ENCODE results near the gene RUNDC1.
"Not testable (repeated sequence)": the region's sequence is repeated elsewhere in the genome, so short reads cannot be mapped to it uniquely, and the experiment has no call there.

RUNDC1 gene

DNA sequence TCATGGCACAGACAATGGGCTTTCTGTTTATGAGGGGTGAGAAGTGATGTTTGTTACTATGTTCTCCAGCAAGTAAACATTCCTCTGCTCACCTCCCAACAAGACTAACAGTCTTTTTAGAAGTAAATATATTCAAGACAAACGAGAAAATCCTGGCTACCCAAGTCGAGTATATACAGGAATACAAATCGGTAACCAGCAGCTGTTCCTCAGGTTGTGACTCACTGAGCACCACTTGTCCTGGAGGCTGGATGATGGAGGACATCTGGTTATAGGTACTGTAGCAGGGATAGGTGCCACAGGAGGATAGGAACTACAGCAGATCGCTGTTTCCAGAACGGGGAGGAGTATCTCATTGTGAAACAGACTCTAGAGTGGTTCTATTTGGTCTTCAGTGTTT, 12.5 kb downstream of the RUNDC1 start:
- DNase-seq, result no peak

DNA sequence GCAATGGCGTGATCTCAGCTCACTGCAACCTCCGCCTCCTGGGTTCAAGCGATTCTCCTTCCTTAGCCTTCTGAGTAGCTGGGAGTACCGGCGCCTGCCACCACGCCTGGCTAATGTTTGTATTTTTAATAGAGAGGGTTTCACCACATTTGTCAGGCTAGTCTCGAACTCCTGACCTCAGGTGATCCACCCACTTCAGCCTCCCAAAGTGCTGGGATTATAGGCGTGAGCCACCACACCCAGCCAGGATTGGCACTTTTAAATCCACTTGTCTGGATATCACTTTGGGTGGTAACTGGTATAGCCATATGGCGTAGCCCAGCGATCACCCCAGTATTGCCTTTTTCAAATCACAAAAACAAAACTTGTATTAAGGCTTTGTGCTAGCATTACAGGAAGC, 13.5 kb downstream of the RUNDC1 start:
- not testable (repeated sequence) for DNase-seq

DNA sequence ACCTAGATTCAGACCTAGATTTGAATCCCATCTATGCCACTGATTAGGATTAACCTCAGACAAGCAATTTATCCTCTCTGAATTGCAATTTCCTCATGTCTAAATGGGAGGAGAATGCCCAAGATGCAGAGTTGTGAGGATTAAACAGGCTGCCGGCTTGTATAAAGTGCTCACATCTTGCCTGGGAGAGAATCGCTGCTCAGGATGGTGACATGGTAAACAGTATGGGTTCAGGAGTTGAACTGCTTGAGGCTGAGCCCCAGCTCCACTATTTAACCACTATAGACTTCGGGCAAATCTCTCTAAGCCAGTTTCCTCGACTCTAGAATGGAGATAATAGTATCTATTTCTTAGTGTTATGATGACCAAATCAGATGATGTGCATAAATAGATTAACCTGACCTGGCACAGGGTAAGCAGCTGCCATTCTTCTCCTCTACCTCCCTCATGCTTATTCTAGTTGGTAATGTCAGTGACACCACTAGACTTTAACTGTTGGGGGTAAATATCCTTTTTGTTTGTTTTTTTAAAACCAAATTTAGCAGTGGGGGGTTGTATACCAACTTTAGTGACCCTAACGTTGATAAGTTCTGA, 17.1 kb downstream of the RUNDC1 start:
- DNase-seq, result no peak

DNA sequence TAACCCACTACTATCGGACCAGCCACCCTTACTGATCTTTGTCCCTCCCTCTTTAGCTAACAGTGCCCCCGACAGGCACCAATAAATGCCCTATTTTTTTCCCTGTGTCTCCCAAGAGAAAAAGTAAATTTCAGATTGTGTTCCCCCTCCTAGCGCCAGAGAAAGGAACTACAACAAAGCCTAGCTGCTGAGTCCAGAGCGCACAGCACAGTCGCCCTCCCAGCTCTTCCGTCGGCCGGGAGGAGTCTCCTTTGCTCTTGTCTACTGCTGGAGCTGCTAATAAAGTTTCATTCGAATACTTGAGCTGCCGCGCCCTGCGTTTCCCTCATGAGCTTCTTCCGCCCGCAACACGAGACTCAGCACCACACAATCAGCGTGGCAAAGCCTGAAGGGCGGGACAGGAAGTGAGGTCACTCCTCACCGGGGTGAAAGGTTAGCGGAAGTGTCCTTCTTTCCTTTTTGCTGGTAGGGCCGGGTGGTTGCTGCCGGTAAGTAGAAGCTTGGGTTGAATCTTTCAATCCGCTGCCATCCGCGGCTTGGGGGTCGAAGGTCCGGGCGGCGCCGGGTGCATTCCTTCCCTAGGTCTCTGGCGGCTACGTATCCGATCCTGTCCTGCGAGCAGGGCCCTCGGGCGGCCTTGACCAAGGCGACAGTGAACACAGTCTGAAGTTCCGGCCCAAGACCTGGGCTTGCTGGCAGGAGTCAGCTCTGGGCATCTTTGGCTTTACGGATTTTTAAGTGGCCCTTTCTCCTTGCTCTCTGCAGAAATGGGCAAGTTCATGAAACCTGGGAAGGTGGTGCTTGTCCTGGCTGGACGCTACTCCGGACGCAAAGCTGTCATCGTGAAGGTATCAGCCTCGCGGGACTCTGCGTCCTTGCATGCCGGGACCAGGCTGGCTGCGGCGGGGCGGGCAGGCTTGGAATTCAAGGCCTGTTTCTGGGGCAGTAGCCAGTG, 17.9 kb downstream of the RUNDC1 start, which contains the start of gene RPL27:
Gene RPL27, plus strand, starts transcription at position 436 of the 955 bp plus-strand sequence. Its CDS starts 332 bp downstream, at position 768.
- peak; percentile 99 for DNase-seq

DNA sequence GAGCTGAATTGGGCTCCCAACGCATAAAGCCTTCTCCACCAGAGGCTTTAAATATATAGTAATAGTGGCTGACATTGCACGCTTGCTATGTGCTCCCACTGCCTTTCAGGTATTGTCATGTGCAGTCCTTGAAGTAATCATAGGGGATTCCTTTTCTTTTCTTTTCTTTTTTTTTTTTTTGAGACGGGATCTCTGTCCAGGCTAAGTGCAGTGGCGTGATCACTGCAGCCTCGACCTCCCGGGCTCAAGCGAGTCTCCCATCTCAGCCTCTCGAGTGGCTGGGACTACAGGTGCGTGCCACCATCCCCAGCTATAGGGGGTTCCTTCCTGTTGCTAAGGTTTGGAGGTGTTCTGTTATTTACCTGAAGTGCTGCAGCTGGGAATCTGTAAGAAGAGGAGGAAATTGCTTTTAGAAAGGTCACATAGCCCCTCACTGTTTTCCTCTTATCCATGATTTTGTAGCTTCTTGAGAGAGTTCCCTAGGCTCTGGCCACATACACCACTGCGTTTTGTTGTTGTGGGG, 18.7 kb downstream of the RUNDC1 start:
- no peak for DNase-seq

DNA sequence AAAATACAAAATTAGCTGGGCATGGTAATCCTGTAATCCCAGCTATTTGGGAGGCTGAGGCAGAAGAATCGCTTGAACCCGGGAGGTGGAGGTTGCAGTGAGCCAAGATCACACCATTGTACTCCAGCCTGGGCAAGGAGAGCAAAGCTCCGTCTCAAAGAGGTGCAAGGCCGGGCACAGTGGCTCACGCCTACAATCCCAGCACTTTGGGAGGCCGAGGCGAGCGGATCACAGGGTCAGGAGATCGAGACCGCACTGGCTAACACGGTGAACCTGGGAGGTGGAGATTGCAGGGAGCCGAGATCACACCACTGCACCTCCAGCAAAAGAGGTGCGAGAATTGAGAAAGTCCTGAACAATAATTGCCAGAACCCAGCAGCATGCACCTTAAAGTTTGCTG, 20.5 kb downstream of the RUNDC1 start:
- DNase-seq, result not testable (repeated sequence)

DNA sequence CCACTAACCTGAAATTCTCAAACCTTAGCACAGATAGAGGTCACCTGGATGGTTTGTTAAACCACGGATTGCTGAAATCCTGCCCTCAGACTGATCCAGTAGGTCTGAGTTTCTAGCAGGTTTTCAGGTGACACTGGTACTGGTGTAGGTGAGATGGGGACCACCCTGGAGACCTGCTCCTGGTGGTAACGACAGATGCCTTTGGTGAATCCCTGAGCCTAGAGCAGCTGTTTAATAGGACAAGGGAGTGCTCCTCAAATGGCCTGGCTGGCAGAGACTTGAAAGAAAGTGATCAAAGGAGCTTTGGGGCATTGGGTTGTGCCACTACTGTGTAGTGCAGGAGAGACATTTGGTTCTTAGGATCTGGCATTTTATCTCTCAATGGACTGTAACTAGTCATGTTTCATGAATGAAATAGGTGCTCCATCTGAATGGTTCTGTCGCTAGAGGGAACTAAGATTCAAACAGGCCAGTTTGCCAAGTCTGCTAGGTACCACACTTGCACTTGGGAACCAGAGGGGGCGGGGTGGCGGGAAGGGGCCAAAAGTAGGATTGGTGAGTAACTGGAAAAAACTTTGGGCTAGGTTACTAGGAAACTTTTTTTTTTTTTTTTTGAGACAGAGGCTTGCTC, 23.3 kb downstream of the RUNDC1 start:
- no peak for DNase-seq

DNA sequence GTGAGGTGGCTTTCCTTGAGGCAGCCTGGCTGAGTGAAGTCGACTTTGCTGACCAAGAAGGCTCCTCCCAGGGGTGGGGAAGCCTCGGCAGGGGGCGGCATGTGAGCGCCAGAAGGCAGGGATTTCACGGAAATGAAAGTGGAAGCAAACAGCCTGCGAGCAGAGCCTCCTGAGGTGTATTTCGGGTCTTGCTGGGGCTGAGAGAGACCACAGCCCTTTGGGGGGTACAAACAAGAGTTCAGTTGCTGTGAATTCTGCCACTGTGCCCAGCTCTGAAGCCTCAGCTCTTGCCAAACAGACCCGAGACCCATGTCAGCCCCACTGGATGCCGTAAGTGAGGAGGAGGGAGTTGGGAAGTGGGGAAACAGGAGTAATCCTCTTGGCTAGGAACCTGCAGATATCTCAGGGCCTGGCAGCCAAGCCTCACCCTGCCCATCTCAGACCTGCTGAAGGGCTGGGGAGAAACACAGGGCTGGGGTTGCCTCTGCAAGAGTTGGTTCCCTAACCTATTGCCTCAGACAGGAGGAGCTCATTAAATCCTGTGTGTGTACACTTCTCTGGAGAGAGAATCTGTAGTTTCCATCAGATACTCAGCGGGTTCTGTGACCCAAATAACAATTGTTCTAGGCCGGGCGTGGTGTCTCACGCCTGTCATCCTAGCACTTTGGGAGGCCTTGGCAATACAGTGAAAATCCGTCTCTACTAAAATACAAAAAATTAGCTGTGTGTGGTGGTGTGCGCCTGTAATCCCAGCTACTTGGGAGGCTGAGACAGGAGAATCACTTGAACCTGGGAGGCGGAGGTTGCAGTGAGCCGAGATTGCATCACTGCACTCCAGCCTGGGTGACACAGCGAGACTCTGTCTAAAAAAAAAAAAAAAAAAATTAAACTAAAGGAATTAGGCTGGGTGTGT, 26.5 kb downstream of the RUNDC1 start, which contains the start of gene IFI35:
Gene IFI35, plus strand, starts transcription at position 146 of the 913 bp plus-strand sequence. Its CDS starts 164 bp downstream, at position 310.
- DNase-seq, result peak; percentile 87

DNA sequence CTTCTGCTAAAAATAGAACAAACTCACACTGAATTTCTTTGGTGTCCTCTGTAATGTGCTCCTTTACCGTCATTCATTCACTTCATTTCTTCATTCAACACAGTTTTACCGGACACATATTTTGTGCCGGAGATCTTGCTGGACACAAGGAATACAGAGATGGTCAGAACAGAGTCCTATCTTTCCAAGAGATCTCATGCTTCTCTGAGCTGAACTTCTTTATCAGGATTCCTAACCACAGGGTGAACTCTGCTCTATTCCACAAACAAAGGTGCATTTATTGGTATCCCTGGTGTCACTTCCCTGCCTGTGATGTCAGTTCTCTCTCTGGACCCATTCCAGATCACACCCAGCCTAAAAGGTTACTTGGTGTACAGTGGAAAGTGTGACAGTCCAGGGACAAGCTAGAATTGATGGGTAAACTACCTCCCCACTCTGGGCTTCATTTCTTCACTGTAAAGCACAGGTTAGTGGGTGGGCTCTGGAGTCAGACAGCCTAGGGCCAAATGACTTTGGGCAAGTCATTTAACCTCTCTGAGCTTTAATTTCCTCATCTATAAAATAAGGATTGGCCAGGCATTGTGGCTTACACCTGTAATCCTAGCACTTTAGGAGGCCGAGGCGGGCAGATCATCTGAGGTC, 30.4 kb downstream of the RUNDC1 start:
- DNase-seq, result no peak

DNA sequence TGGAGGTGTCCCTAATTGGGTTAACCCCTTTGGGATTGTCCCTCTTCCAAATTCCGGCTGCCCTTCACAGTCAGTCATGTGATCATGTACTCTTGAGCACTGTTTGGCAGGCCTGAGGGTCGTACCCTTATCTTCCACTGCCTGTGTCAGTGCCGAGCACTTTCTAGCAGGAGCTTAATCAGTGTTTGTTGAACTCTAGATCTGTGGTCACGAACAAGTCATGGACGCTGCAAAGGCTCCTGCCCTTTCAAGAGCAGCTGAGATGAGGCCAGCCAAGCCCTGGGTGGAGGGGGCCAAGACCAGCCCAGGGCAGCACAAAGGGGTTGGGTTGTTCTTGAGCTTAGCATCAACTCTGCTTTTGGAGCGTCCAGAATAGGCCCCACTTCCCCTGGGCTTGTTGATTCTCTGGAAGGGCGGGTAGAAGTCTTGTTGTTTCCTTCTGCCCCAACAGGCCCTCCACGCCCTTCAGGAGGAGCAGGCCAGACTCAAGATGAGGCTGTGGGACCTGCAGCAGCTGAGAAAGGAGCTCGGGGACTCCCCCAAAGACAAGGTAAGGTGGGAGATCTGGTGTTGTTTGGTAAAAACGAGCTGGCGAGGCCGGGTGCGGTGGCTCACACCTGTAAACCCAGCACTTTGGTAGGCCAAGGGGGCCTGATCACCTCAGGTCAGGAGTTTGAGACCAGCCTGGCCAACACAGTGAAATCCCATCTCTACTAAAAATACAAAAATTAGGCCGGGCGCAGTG, 31.5 kb downstream of the RUNDC1 start:
- no peak for DNase-seq

DNA sequence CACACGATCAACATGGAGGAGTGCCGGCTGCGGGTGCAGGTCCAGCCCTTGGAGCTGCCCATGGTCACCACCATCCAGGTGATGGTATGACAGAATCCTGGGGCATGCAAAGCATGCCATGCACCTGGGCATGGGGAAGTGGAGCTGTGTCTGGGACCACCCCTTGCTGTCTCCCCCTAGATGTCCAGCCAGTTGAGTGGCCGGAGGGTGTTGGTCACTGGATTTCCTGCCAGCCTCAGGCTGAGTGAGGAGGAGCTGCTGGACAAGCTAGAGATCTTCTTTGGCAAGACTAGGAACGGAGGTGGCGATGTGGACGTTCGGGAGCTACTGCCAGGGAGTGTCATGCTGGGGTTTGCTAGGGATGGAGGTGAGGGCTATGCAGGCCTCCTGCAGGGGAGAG, 32.9 kb downstream of the RUNDC1 start:
- no peak for DNase-seq

DNA sequence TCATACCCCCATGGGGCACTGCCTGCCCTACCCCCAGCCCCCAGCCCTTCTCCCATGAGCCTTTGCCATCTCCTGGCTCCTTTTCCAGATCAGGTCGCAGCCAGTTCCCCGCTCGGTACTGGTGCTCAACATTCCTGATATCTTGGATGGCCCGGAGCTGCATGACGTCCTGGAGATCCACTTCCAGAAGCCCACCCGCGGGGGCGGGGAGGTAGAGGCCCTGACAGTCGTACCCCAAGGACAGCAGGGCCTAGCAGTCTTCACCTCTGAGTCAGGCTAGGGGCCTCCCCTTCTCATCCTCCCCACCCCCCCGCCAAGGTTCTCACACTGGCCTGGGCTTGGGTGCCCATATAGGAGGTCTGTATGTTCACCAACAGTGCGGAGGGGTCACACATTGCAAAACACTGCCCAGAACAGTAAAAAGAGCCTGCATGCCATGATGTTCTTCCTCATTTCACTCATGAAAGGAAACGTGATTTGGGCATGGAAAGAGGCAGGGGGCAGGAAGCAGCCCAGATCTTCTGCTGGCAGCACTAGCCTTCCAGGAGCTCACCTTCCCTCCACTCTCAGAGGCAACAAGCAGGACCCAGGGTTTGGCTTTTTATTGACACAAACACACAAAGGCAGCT, 33.8 kb downstream of the RUNDC1 start:
- no peak for DNase-seq

DNA sequence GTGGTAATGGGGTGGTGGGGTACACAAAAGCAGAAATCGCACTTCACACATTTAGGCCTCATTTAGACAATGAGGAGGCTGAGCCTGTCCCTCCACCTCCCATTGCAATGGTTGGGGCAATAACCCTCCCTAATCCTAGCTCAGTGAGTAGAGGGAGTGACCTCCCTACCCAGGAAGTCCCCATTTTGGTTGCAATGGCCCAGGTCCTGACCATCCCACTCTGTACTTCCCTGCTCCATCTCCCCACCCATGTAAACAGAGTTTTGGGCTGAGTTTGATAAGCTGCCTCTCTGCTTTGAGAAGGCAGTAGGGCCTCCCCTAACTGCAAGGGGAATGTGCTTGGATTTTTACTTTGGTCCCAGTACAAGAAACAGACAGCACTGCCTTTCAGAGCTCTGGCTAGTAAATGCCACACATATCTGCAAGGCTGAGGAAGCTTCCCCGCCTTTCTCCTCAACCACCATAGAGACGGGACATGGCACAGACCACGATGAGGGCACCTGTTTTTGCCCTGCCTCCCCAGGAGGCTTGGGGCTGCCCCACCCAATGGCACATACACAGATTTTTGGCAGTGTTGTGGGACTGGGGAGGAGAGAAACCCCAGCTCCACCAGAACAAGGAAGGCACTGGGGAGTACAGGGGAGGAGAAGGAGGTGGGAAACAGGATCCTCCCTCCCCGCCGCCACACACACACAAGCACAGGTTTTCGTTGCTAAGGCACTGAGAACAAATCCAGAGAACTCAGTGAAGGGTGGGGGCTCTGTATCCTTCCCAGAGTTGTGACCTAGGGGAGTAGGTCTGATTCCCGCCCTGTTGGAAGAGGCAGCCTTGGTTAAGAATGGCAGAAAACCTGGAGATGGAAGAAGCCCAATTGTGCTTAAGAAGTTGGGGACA, 34.5 kb downstream of the RUNDC1 start:
- no peak for DNase-seq

DNA sequence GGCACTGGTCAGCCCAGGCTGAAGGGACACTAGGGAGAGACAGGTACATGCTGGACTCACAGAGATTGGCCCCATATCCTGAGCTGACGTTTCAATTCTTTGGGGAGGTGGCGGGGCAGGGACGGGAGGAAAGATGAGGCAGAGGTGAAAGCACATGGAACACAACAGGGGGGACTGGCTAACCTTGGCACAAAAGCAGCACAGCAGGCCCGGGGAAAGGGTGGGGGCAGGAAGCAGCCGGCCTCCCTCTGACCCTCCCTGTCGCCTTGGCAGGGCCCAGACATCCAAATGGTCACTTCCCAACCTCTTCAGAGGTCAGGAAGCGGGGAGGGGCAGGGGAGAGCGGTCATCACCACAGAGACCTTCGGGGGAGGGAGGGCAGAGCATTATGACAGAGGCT, 35.2 kb downstream of the RUNDC1 start:
- DNase-seq, result no peak

DNA sequence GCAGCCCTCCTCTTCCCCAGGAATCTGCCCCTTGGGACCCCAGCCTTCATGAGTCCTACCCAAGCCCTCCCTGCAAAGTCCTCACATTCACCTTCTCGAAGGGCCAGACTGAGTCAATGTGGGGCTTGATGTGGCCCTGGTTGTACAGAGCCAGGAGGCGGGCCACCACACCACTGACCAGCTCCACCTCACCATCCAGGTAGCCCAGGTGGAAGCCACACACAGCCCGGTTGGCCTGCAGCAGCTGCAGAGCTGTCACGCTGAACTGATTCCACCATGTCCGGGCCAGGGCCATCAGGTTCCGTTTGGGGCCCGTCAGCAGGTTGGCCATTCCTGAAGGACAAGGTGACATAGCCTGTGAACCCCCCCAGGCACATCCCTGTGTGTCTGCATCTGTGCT, 35.9 kb downstream of the RUNDC1 start:
- no peak for DNase-seq

DNA sequence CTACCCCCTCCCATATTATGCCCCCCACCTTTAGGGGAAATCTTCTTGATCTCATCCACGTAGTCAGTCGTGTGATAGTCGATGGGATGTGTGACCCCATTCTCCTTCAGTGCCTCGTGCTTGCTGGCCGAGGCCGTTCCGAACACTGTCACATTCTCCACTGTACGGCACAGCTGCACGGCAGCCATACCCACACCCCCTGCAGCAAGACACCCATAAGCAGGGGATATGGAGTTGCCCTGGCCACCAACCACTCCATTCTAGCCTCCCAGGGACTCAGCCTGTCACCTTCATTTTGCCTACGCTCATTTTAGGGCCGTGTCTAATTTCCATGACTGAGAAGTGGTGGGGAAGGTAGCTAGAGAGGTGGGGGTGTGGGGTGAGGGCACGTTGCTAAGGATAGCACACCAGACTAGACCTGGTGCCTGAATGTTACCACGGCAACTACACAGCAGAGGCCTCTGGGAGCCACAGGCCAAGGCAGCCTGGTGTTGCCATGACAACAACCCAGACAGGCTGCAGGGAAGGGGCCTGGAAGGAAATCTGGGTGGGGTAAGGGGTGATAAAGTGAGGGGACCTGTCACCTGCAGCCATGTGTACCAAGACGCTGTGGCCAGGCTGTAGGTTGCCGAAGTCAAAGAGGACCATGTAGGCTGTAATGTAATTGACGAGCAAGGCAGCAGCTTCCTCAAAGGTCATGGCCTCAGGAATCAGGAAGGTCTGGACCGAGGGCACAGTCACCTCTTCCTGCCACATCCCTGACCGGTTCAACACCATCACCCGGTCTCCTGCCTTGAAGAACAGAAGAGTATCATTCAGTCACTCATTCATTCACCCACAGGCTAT, 37.9 kb downstream of the RUNDC1 start:
- peak; percentile 63 for DNase-seq

DNA sequence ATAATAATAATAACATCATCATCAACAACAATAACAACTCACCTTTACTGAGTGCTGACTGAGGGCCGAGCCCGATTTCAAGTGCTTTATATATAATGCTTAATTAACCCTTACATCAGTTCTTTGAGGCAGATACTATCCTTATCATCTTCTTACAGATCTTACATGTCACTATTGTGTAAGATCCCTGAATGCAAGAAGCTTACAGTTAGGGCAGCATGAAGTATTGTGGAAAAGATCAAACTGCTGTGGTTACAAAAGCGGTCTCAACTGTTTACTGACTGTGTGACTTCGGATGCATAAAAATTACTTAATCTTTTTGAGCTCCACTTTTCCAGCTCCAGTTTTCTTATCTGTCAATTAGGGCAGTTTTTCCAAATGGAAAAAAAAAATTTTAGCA, 38.6 kb downstream of the RUNDC1 start:
- no peak for DNase-seq

DNA sequence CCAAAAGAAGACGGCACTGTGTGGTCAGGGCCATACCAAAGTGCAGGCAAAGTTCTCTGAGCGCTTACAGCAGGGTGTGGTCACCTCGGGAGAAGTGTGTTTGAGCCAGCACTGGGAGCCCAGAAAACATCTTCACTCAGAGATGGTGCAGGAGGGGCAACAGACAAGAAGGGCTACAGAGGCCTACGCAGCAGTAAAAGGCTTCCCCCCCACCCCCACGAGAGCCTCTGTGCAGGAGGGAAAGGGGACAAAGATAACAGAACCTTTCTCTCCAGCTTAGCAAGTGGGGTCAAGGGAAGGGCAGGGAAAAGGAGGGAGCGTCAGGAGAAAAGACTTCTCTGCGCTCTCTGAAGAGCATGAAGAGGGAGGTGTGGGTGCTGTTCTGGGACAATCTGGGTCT, 39.1 kb downstream of the RUNDC1 start:
- DNase-seq, result no peak

Measured in CD4-positive, alpha-beta T cell treated with Interferon gamma for 1 hour (primary cell).